NCI-H524 (cell line): ENCODE measurements around the gene PRG3.
"Not testable (repeated sequence)": the region's sequence is repeated elsewhere in the genome, so short reads cannot be mapped to it uniquely, and the experiment has no call there.

Experiments
- DNase-seq, 2 experiments: peaks; one replicate each; lab custom pipeline; 2025; lab: John Stamatoyannopoulos, UW

The PRG3 gene

GRCh38 chr11:57387289-57388030 is 6.5 kb upstream of the PRG3 start:
- peak in 1 of 2 experiments; percentile 9 for DNase-seq

- DNase-seq: peak; percentile 32 to 86
Measured at GRCh38 chr11:57386178-57386940, 5.4 kb upstream of the PRG3 start.

GRCh38 chr11:57379732-57380131 is 1.2 kb downstream of the PRG3 start:
- no peak for DNase-seq

GRCh38 chr11:57378186-57378585 is 2.8 kb downstream of the PRG3 start:
- no peak for DNase-seq

GRCh38 chr11:57377107-57377506 is 3.8 kb downstream of the PRG3 start:
- DNase-seq: peak; percentile 59 to 83

GRCh38 chr11:57376095-57377090 is 4.6 kb downstream of the PRG3 start:
- no peak for DNase-seq

GRCh38 chr11:57375490-57375889 is 5.5 kb downstream of the PRG3 start:
- no peak for DNase-seq

GRCh38 chr11:57374966-57375365 is 6.0 kb downstream of the PRG3 start:
- DNase-seq: no peak

GRCh38 chr11:57373146-57373545 is 7.8 kb downstream of the PRG3 start:
- no peak for DNase-seq

- no peak for DNase-seq
Measured at GRCh38 chr11:57370941-57371340, 10.0 kb downstream of the PRG3 start.

- peak; percentile 67 to 84 for DNase-seq
Measured at GRCh38 chr11:57370251-57370650, 10.7 kb downstream of the PRG3 start.

GRCh38 chr11:57368845-57369232 is 12.1 kb downstream of the PRG3 start:
- DNase-seq: peak; percentile 96 to 97

- DNase-seq: peak; percentile 83 to 88
Measured at GRCh38 chr11:57368106-57368844, 12.7 kb downstream of the PRG3 start.

- DNase-seq: peak in 1 of 2 experiments; percentile 25
Measured at GRCh38 chr11:57364851-57365660, 15.9 kb downstream of the PRG3 start.

- no peak for DNase-seq
Measured at GRCh38 chr11:57363131-57364080, 17.5 kb downstream of the PRG3 start.

- DNase-seq: no peak
Measured at GRCh38 chr11:57361926-57362325, 19.0 kb downstream of the PRG3 start.

GRCh38 chr11:57361420-57361819 is 19.5 kb downstream of the PRG3 start:
- not testable (repeated sequence) for DNase-seq

GRCh38 chr11:57360991-57361390 is 20.0 kb downstream of the PRG3 start:
- peak in 1 of 2 experiments; percentile 79 for DNase-seq
